ENCODE measurements around the gene CNTFR. TPM values are rescaled to one million over a fixed set of nuclear protein-coding genes. Genes with fewer than 3 reads are reported as not detected.

The CNTFR gene
- total RNA-seq, 4 donors from 2014 or later = 41.9 to 81.5 (median 60.4) TPM

- TF ChIP-seq, protein P1, sequence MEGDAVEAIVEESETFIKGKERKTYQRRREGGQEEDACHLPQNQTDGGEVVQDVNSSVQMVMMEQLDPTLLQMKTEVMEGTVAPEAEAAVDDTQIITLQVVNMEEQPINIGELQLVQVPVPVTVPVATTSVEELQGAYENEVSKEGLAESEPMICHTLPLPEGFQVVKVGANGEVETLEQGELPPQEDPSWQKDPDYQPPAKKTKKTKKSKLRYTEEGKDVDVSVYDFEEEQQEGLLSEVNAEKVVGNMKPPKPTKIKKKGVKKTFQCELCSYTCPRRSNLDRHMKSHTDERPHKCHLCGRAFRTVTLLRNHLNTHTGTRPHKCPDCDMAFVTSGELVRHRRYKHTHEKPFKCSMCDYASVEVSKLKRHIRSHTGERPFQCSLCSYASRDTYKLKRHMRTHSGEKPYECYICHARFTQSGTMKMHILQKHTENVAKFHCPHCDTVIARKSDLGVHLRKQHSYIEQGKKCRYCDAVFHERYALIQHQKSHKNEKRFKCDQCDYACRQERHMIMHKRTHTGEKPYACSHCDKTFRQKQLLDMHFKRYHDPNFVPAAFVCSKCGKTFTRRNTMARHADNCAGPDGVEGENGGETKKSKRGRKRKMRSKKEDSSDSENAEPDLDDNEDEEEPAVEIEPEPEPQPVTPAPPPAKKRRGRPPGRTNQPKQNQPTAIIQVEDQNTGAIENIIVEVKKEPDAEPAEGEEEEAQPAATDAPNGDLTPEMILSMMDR (IDR thresholded peaks at IDR 0.05) = no peak
- ATAC-seq (ENCODE audit: low FRiP score) = no peak
- DNase-seq (ENCODE audit: low spot score) = no peak
Observed at GRCh38 chr9:34553511-34554021, 36.0 kb downstream of the CNTFR start.

DNA sequence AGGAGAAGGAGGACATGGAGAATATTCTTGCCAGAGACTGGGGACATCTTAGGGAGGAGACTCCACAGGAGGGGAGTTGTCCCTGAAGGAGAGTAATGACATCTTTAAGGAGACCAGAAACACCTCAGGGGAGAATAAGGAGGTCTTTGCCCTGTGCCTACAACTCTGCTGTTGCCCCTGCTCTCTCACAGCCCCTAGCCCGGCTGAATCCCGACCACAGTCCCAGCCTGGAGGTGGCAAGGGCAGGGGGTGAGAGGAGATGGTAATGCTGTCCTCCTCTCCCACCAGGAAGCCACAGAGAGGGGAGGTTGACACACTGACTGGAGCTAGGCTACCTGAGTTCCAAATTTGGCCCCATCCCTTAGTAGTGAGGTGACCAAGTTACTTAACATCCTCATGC is 36.5 kb downstream of the CNTFR start:
- DNase-seq (ENCODE audit: low spot score) (no peak), ATAC-seq (ENCODE audit: low FRiP score) (no peak)

GRCh38 chr9:34552606-34552981 is 36.9 kb downstream of the CNTFR start:
- DNase-seq (ENCODE audit: low spot score) (no peak), ATAC-seq (ENCODE audit: low FRiP score) (no peak)
- TF ChIP-seq, protein P1 (IDR thresholded peaks at IDR 0.05) = no peak

More for the DNA sequence above, 36.5 kb downstream of the CNTFR start:
- TF ChIP-seq, protein P1 (IDR thresholded peaks at IDR 0.05) = no peak

- TF ChIP-seq, protein P1 (IDR thresholded peaks at IDR 0.05) = no peak
- ATAC-seq (ENCODE audit: low FRiP score) = no peak
Observed at GRCh38 chr9:34551751-34552605, 37.5 kb downstream of the CNTFR start.

GRCh38 chr9:34550681-34551270 is 38.7 kb downstream of the CNTFR start:
- TF ChIP-seq, protein P1 (IDR thresholded peaks at IDR 0.05) = no peak
- ATAC-seq (ENCODE audit: low FRiP score) (no peak), DNase-seq (ENCODE audit: low spot score) (no peak)

More at GRCh38 chr9:34551751-34552605, 37.5 kb downstream of the CNTFR start:
- no peak for DNase-seq (ENCODE audit: low spot score)

- ATAC-seq (ENCODE audit: low FRiP score) (no peak), DNase-seq (ENCODE audit: low spot score) (no peak)
- TF ChIP-seq, protein P1 (IDR thresholded peaks at IDR 0.05) = no peak
Observed at GRCh38 chr9:34550016-34550680, 39.4 kb downstream of the CNTFR start.
